Measurements from ENCODE around the gene TOP3B.
"Not testable (repeated sequence)": the region's sequence is repeated elsewhere in the genome, so short reads cannot be mapped to it uniquely, and the experiment has no call there.

Gene TOP3B

GRCh38 chr22:21926728-21927127, 55.9 kb downstream of the TOP3B start:
- DNase-seq (ENCODE audit: low read depth): no peak

- no peak for DNase-seq (ENCODE audit: low read depth)
Observed at GRCh38 chr22:21923163-21923561, 59.4 kb downstream of the TOP3B start.

- no peak for DNase-seq (ENCODE audit: low read depth)
Observed at GRCh38 chr22:21922370-21923162, 60.0 kb downstream of the TOP3B start.

- no peak for DNase-seq (ENCODE audit: low read depth)
Observed at GRCh38 chr22:21921729-21922128, 60.9 kb downstream of the TOP3B start.

GRCh38 chr22:21921184-21921721, 61.3 kb downstream of the TOP3B start:
- no peak for DNase-seq (ENCODE audit: low read depth)

- no peak for DNase-seq (ENCODE audit: low read depth)
Observed at GRCh38 chr22:21920341-21921183, 62.0 kb downstream of the TOP3B start.

- DNase-seq (ENCODE audit: low read depth): no peak
Observed at GRCh38 chr22:21919526-21920307, 62.9 kb downstream of the TOP3B start.

GRCh38 chr22:21918466-21919185, 64.0 kb downstream of the TOP3B start:
- DNase-seq (ENCODE audit: low read depth): no peak

- DNase-seq (ENCODE audit: low read depth): no peak
Observed at GRCh38 chr22:21917959-21918261, 64.7 kb downstream of the TOP3B start.

GRCh38 chr22:21917181-21917958, 65.2 kb downstream of the TOP3B start:
- DNase-seq (ENCODE audit: low read depth): no peak

- no peak for DNase-seq (ENCODE audit: low read depth)
Observed at GRCh38 chr22:21916309-21916918, 66.2 kb downstream of the TOP3B start.

- DNase-seq (ENCODE audit: low read depth): no peak
Observed at GRCh38 chr22:21915624-21916308, 66.8 kb downstream of the TOP3B start.

- not testable (repeated sequence) for DNase-seq (ENCODE audit: low read depth)
Observed at GRCh38 chr22:21914033-21914642, 68.4 kb downstream of the TOP3B start.

GRCh38 chr22:21910367-21910766, 72.2 kb downstream of the TOP3B start:
- not testable (repeated sequence) for DNase-seq (ENCODE audit: low read depth)

- DNase-seq (ENCODE audit: low read depth): no peak
Observed at GRCh38 chr22:21909871-21910270, 72.7 kb downstream of the TOP3B start.

GRCh38 chr22:21907638-21908522, 74.7 kb downstream of the TOP3B start:
- DNase-seq (ENCODE audit: low read depth): no peak

All from T follicular helper cell (primary cell).